ENCODE results near the gene PLA2G12A.

PLA2G12A gene

DNA sequence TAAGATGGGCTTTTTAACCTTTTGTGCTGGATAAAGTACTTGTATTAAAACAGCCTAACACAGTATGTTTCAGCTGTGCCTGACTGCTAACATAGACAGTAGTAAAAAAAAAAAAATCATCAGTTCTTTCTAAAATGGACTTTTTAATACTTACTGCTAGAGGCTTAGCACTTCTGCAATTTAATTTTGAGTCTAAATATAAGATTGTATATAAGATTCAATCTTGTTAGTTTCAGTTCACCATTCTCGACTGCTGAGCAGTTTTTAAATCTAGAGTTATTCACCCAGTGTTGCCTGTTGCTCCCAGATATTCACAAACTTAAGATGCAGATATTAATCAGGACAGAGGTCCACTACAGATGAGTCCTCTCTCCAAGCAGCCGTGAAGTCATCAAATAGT is 6.8 kb downstream of the PLA2G12A start (continued):
- TF ChIP-seq HOXD13 (CRISPR knock-in tag; IDR thresholded peaks at IDR 0.05; ENCODE audit: borderline replicate concordance), result no peak

DNA sequence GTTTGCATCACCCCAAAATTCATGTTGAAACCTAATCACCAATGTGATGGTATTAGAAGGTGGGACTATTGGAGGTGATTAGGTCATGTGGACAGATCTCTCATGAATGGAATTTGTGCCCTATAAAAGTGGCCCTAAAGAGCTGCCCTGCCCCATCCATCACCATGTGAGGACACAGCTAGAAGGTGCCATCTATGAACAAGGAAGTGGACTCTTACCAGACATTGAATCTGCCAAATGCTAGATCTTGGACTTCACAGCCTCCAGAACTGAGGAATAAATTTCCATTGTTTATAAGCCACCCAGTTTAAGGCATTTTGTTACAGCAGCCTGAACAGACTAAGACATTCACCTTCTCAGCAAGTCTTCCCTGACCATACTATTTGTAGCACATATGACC is 7.5 kb downstream of the PLA2G12A start:
- ChIA-PET POLR2A (no interaction called here), CTCF (no interaction called here)
- Histone ChIP-seq H3K4me1 (ENCODE audit: control insufficient read depth, insufficient read depth, low read length) (no peaks in the 10 kb centered on the region), H3K9me3 (ENCODE audit: control insufficient read depth, insufficient read depth, low read depth, low read length) (no peaks in the 10 kb centered on the region), H3K4me3 (ENCODE audit: low read depth, low read length) (no peak overlapping the region), H3K27ac (ENCODE audit: extremely low read depth, low read depth, low read length) (no peak overlapping the region), H3K36me3 (ENCODE audit: control insufficient read depth in 2 of 2, insufficient read depth in 1 of 2, low read length in 2 of 2) (peaks cover 0 to 24% of the 10 kb centered on the region in 2 experiments; a peak in 1 of 3 replicates)
- TF ChIP-seq ZNF501 (tag by site-specific recombination; IDR thresholded peaks at IDR 0.05) (no peak), SETDB1 (IDR thresholded peaks at IDR 0.05; ENCODE audit: insufficient read length, low read length) (no peak), MYNN (tag by site-specific recombination; IDR thresholded peaks at IDR 0.05; ENCODE audit: borderline replicate concordance) (no peak), BCL11A (tag by site-specific recombination; IDR thresholded peaks at IDR 0.05; ENCODE audit: low read depth) (no peak), ZNF560 (tag by site-specific recombination; IDR thresholded peaks at IDR 0.05; ENCODE audit: borderline replicate concordance) (no peak), ZSCAN30 (tag by site-specific recombination; IDR thresholded peaks at IDR 0.05) (no peak), ZNF664 (tag by site-specific recombination; IDR thresholded peaks at IDR 0.05) (no peak), ZNF2 (tag by site-specific recombination; IDR thresholded peaks at IDR 0.05) (no peak), ZNF837 (tag by site-specific recombination; IDR thresholded peaks at IDR 0.05) (no peak), ZNF239 (tag by site-specific recombination; IDR thresholded peaks at IDR 0.05) (no peak), ZNF596 (tag by site-specific recombination; IDR thresholded peaks at IDR 0.05) (no peak), ZBTB8A (tag by site-specific recombination; IDR thresholded peaks at IDR 0.05) (no peak), PRDM1 (tag by site-specific recombination; IDR thresholded peaks at IDR 0.05) (no peak), ZNF707 (tag by site-specific recombination; IDR thresholded peaks at IDR 0.05) (no peak), ZNF274 (IDR thresholded peaks at IDR 0.05; ENCODE audit: low read length) (no peak), ZNF274 (tag by site-specific recombination; IDR thresholded peaks at IDR 0.05; ENCODE audit: borderline replicate concordance) (no peak), KLF10 (tag by site-specific recombination; IDR thresholded peaks at IDR 0.05) (no peak)
- TF ChIP-seq, protein P1, sequence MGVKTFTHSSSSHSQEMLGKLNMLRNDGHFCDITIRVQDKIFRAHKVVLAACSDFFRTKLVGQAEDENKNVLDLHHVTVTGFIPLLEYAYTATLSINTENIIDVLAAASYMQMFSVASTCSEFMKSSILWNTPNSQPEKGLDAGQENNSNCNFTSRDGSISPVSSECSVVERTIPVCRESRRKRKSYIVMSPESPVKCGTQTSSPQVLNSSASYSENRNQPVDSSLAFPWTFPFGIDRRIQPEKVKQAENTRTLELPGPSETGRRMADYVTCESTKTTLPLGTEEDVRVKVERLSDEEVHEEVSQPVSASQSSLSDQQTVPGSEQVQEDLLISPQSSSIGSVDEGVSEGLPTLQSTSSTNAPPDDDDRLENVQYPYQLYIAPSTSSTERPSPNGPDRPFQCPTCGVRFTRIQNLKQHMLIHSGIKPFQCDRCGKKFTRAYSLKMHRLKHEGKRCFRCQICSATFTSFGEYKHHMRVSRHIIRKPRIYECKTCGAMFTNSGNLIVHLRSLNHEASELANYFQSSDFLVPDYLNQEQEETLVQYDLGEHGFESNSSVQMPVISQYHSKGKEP (tag by site-specific recombination; IDR thresholded peaks at IDR 0.05), result no peak
- TF ChIP-seq, protein P2, sequence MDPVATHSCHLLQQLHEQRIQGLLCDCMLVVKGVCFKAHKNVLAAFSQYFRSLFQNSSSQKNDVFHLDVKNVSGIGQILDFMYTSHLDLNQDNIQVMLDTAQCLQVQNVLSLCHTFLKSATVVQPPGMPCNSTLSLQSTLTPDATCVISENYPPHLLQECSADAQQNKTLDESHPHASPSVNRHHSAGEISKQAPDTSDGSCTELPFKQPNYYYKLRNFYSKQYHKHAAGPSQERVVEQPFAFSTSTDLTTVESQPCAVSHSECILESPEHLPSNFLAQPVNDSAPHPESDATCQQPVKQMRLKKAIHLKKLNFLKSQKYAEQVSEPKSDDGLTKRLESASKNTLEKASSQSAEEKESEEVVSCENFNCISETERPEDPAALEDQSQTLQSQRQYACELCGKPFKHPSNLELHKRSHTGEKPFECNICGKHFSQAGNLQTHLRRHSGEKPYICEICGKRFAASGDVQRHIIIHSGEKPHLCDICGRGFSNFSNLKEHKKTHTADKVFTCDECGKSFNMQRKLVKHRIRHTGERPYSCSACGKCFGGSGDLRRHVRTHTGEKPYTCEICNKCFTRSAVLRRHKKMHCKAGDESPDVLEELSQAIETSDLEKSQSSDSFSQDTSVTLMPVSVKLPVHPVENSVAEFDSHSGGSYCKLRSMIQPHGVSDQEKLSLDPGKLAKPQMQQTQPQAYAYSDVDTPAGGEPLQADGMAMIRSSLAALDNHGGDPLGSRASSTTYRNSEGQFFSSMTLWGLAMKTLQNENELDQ (tag by site-specific recombination; IDR thresholded peaks at IDR 0.05; ENCODE audit: low read depth), result no peak
- TF ChIP-seq, protein P3, sequence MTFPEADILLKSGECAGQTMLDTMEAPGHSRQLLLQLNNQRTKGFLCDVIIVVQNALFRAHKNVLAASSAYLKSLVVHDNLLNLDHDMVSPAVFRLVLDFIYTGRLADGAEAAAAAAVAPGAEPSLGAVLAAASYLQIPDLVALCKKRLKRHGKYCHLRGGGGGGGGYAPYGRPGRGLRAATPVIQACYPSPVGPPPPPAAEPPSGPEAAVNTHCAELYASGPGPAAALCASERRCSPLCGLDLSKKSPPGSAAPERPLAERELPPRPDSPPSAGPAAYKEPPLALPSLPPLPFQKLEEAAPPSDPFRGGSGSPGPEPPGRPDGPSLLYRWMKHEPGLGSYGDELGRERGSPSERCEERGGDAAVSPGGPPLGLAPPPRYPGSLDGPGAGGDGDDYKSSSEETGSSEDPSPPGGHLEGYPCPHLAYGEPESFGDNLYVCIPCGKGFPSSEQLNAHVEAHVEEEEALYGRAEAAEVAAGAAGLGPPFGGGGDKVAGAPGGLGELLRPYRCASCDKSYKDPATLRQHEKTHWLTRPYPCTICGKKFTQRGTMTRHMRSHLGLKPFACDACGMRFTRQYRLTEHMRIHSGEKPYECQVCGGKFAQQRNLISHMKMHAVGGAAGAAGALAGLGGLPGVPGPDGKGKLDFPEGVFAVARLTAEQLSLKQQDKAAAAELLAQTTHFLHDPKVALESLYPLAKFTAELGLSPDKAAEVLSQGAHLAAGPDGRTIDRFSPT (tag by site-specific recombination; IDR thresholded peaks at IDR 0.05), result no peak
- TF ChIP-seq, protein P4, sequence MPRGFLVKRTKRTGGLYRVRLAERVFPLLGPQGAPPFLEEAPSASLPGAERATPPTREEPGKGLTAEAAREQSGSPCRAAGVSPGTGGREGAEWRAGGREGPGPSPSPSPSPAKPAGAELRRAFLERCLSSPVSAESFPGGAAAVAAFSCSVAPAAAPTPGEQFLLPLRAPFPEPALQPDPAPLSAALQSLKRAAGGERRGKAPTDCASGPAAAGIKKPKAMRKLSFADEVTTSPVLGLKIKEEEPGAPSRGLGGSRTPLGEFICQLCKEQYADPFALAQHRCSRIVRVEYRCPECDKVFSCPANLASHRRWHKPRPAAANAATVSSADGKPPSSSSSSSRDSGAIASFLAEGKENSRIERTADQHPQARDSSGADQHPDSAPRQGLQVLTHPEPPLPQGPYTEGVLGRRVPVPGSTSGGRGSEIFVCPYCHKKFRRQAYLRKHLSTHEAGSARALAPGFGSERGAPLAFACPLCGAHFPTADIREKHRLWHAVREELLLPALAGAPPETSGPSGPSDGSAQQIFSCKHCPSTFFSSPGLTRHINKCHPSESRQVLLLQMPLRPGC (tag by site-specific recombination; IDR thresholded peaks at IDR 0.05), result no peak

Measured in HEK293 (cell line).